ENCODE results near the gene DNTT.

DNTT gene

DNA sequence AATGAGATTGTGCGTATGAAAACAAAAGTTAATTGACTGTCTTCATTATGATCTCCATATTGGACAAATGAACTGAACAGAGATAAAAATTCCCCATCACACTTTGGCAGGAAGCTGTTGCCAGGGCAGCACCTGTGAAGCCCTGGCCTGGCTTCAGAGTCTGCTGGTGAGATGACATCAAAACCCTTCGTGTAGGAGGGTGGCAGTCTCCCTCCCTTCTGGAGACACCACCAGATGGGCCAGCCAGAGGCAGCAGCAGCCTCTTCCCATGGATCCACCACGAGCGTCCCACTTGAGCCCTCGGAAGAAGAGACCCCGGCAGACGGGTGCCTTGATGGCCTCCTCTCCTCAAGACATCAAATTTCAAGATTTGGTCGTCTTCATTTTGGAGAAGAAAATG lies at the start of gene DNTT:
DNTT (plus strand) TSS at position 205 of the 400 bp plus-strand sequence; CDS start at position 269, 64 bp downstream.
- DNase-seq = no peak

DNA sequence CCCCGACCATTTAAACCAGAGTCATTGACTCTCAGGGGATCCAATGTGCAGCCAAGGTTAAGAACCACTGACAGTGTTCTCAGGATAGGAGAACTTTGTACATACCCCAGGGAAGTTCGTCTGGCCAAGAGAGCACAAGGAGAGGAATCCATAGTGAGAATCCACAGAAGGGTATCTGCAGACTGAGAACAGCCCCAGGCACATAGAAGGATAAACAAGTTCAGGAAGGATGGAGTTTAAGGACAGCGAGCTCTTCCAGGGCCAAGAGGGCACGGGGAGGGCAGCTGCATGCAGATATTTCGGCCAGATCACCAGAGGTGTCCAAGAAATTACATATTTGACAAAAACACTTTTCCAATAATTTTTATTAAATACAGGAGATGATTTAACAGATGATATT lies 49.3 kb upstream of the DNTT start:
- no peak for DNase-seq

DNA sequence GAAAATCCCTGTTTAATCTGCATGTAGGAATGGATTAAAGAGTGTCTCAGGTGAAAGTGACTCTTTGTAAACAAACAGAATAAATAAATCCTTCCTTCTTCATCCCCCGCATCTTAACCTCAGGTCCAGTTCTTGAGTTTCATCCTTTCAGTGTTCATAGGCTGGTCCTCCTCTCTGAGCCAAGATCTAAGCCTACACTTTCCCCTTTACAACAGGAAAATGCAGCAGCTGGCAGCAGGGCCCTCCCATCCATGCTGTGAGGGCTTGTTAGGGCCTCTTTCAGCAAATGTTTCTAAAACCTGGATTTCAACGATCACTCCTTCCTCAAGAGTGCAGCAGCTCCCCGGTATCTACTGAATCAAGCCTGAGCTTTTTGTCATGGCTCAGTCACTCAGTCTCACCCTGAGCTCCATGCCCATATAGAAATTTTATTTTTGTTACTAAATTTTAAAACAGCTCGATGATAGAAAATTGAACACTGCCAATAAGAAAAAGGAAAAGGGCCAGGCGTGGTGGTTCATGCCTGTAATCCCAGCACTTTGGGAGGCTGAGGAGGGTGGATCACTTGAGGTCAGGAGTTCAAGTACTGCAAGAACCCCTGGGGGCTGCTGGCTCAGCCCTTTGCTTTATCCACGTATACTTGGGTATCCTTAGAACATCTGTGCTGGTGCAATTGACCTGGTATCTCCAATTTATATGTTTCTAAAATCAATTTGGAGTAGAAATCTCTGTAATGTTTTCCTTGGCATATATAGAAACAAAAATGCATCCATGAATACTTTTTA lies 48.5 kb upstream of the DNTT start:
- DNase-seq = no peak

DNA sequence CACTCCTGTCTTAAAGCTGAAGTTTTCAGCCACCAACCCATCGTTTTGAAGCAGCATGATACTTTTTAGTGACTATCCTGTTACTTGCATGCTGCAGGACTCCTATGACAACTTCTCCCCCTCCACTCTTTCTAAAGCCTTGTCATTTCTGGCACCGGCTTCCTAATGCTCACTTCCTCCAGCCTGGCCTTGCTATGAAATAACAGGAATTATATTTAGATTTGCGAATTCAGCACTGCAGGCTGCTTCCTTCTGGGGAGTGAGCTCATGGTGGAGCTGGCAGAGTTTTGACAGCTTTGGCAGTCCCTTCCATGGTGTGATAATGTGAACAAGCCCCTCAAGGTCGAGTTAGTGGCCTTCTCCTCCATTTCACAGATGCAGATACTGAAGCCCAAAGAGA lies 46.3 kb upstream of the DNTT start:
- DNase-seq = no peak

DNA sequence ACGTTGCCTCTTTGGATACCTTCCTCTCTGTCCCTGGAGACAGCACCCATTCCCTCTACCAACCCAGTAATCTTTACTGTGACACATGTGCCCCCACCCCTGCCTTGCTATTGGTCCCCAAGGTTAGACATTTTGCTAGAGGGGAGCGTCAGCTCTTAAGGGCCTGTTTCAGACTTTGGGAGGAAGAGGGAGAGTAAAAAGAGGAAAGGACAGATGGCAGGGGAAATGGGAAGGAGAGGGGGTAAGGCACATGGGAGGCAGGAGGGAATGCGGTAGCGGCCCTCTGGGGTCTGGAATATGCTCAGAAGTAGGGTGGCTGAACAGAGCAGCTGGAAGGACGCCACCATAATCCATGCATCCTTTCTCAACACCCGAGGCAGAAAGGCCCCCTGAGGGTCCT lies 45.1 kb upstream of the DNTT start:
- no peak for DNase-seq

DNA sequence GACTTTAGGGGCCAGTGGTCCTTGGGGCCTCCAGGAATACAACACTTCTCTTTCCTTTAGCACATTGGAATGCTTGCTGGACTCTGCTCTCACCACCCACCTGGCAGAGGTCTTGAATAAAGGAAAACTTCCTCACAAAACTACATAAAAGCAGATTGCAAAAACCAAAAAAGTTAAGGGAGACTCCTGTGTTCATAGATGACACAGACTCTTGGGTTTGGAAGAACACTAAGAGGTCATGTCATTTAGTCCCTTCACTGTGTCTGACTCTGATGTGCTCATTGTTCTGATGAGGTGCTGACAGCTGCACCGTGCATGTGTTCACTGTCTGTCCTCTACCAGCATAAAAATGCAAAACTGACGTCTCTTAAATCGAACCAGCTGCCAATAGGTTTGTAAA lies 44.2 kb upstream of the DNTT start:
- no peak for DNase-seq

DNA sequence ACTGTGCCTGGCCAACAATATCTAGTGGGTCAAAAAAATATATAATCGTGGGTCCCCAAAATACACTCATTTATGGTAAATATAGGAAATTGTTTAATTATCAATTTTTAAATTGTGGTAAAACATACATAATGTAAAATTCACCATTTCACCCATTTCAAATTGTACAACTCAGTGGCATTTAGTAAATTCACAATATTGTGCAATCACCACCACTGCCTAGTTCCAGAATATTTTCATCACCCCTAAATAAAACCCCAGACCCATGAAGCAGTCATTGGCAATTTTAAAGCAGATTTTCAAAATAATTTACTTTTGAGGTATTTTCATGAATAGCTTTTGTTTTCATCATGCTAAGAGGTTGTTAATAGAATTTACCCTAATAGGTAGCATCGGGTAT lies 43.1 kb upstream of the DNTT start:
- no peak for DNase-seq

DNA sequence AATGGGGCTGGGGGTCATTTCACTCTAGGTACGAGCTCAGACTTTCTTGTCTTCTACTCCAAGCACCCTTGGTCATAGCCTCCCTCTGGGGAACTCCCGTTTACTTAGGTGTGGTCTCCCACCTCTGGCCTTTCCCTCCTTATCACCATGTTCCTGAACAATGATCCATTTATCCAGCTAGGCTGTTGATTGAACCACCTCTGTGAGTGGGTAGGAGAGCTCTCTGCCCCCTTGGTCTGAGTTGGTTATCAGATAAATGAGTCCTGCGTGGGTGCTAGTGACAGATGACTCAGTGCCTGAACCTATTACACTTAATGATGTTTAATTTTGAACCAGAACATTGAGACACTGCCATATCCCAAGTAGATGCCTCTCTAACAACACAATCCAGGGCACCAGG lies 42.3 kb upstream of the DNTT start:
- DNase-seq = no peak

DNA sequence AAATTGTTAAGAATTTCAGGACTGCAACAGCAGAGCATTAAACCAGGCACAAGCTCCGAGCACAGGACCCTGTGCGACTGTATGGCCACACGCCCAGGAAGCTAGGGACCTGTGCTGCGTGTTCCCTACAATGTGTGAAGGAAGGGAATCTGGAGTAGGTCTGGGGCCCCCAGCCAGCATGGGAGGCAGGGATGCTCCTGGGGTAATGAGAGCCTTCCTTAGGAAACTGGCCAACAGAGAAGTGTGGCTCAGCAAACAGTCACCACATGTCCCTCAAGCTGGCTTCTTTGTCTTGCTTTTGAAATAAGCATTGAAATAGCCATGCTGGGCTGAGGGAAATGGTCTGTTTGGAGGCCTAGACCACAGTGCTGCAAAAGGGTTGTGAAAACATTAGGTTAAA lies 41.1 kb upstream of the DNTT start:
- no peak for DNase-seq

DNA sequence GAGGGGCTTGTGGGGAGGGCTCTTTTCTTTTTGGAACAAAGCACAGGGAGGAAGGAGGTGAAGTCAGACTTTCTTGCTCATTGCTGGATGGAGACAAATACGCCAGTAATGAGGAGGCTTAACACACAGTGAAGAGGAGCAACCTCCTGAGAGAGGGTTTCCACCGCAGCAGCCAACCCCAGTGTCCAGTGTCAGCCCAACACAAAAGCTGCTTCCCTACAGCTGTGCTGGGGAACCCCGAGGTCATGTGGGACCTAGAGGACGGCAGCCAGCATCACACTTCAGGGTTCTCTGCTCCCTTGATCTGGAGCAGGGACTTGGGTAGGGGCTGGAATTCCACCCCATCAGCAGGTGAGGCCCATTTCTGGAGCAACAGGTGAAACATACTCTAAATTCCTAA lies 40.6 kb upstream of the DNTT start:
- no peak for DNase-seq

DNA sequence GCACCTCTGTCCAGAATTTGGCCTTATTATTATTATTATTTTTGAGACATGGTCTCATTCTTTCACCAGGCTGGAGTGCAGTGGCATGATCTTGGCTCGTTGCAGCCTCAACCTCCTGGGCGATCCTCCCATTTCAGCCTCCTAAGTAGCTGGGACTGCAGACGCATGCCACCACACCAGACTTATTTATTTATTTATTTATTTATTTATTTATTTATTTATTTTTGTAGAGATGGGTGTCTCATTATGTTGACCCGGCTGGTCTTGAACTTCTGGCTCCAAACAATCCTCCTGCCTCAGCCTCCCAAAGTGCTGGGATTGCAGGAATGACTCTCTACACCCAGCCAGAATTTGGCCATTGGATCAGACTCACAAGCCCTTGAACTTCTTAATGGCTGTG lies 39.3 kb upstream of the DNTT start:
- no peak for DNase-seq

DNA sequence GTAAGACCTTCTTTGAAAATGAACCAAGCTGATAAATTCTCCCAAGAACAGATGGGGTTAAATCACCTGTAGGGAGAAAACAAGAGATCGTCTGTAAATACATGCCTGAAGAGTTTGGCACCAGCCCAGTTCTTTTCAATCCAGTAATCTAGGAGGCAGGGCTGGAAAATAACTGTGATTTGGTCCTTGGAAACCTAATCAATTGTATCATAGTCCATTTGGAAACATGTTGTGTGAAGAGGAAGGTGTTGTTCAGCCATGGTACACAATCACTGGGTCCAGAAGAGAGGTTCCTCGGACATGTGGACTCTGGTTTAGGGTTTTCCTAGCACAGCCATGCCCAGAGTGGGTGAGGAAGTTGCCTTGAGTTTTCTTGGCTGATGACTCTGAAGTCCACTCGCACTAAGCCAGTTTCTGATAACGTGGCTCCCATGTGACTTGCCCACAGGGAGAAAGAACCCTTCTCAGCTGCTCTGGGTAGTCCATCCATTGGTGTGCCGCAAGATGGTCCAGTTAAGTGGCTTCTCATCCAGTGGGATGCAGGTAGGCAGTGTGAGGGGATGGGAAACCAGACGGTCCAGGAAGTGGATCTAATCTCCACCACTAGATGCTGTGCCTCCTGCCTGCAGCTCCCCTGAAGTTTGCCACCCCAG lies 38.0 kb upstream of the DNTT start:
- no peak for DNase-seq

DNA sequence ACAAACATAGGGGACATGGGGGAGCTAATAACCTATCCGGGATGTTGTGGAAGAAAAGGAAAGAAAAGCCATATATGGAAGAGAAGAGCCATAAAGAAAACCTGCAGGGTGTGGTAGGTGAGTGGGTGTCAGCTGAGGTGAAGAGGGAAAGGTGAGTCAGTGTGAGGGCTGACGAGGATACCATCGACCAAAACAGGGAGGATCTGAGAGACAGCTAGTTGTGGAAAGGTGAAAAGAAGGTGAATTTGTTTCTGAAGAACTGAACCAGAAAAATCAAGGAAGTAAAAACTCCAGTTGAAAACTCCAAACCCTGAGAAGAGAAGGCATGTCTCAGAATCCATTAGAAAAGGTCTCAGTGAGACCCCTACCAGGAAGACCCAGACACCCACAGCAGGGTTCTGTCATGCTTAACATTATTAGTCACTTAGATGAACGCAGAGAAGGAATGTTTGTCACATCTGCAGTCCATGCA lies 37.0 kb upstream of the DNTT start:
- no peak for DNase-seq

DNA sequence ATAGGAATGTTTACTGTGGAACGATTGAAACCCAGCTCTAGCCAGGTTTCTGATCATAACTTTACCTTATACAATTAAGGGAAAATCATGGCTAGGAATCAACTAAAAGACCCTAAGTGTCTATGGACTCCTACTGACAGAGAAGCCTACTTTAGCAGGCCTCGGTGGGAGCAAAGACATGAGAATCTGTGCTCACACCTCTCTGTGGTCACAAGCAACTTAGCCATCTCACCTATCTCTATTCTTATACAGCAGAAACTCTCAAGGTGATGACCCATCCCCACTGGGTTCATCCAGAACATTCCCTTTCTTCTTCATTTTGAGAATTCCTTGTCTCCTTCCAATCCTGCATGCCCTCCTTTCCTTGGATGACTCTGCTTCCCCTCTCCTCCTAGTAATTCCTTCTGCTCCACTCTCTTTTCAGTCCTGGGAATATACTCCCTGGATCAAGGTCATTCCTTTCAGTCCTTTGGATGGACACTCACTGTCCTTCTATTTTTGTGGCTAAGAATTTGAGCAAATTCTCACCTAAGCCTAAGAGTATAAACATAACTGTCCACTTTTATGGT lies 35.8 kb upstream of the DNTT start:
- DNase-seq = no peak

DNA sequence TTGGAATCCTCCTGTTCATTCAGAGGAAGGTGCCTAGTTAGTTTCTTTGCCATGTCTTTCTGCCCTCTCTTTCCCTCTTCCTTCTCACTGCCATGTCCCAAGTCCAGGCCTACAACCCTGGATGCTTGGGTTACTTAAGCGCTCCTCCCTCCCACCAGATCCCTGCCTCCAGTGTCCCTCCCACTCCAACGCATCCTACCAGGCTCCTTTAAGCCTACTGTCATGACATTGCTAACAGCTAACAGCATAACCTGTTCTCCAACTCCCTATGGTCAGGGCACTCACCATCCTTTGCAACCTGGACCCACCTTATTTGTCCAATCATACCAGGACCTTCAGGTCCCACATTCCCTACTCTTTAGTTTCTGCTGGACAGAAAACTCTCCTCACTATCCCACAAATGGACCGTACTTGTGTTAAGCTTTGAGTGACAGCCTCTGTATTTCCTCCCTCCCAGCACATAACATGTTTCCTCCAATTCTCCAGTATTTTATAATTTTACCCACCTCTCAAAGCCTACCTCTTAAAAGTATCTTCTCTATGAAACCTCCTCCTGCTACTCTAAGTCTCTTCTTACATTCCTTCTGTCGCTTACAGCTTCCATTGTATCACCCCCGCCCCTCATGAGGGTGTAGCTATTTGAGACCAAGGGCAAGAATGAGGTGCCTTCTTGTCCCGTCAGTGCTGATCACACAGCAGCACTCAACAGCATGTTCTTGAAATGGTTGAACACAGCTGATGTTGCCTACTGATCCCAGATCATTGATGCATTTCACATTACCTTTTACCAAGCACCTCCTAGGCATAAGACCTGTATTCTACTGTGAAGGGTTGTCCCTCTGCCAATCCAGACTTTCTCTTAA lies 34.6 kb upstream of the DNTT start:
- no peak for DNase-seq

DNA sequence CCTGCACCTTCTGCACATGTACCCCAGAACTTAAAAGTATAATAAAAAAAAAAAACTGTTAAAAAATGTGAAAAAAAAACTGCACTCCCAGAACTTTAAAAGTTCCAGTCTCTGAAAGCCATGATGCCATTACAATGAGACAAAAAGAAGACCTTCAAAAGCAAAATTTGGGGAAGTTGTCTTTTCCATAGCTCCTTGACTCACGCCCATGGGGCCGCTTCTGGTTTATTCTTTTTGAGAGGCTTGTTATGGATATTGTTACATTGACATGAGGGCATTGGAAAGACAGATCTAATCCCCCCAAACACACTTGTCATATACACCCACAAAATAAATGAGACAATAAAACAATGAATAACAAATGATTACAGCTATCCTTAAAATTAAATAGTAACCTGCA lies 33.7 kb upstream of the DNTT start:
- no peak for DNase-seq

DNA sequence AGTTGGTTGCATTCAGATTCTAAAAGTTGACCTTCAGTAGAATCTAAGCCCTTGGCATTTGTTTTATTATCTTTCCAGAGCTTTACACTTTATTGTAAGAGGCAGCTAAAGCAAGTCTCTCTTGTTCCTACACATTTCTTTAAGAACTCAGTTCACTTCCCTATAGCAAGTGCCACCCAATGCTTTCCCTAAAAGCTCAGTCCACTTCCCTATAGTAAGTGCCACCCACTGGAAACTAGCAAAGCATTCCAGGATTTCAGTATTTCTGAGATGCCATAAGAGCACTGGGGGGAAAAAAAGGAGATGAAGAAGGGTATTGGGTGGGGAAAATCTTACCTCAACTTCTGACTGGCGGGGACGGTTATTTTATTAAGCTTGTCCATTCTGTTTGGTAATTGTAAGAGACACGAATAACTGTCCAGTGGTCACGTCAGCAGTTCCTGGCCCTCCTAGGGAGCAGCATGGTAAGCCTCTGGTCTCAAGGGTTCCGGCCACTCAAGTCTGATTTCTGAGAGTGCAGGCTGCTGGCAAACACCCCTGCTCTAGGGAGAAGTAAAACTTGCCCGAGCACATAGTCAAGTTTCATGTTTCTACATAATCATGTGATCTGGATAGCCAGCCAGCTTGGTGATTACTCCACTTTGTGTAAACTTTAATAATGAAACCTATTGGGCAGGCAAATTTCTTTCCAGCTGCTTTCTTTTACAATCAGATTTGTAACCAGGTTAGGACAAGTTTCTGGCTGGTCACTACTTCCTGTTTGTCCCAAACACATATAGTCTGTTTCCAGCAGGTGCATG lies 33.0 kb upstream of the DNTT start, which contains the start of gene BLNK:
BLNK (minus strand) TSS at position 554 of the 800 bp plus-strand sequence; CDS start at position 383, 171 bp downstream.
- no peak for DNase-seq

DNA sequence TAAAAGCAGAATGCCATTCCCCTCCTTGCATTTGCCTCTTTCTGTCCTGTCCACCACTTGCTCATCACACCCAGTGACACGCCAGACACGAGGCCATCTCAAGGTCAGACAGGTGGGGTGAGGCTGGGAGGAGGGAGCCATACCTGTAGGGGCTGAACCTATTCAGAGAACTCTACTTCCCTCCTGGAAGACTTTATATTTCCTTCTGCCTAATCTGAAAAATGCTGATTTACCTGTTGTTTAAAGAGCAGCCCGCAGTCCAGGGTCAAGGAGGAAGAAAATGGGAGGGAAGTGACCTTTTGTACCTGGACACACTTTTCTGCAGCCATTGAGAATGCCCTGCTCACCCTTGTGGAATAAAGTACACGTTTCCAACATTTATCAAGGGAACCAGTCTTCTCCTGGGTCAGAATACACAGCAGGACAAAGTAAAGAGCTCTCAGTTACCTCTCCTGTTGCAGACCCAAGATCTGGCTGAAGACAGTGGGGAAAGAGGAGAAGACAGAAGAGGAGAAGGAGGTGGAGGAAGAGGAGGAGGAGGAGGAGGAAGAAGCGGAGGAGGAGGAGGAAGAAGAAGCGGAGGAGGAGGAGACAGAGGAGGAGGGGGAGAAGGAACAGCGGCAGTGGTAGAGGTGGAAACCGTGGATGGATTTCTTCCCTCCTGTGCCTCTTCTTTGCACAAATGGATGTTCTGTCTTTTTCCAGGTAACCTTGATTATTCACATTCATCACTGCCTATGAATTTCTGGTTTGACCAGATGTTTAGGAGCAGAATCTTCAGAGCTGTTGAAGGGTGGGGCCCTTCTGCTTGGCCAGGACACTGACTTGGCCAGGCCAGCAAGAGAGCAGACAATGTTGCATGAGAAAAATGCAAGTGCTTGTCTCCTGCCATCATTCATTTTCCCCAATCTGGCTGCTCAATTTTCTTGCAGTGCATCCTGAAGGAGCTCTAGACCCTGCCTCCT lies 31.6 kb upstream of the DNTT start:
- DNase-seq = no peak

DNA sequence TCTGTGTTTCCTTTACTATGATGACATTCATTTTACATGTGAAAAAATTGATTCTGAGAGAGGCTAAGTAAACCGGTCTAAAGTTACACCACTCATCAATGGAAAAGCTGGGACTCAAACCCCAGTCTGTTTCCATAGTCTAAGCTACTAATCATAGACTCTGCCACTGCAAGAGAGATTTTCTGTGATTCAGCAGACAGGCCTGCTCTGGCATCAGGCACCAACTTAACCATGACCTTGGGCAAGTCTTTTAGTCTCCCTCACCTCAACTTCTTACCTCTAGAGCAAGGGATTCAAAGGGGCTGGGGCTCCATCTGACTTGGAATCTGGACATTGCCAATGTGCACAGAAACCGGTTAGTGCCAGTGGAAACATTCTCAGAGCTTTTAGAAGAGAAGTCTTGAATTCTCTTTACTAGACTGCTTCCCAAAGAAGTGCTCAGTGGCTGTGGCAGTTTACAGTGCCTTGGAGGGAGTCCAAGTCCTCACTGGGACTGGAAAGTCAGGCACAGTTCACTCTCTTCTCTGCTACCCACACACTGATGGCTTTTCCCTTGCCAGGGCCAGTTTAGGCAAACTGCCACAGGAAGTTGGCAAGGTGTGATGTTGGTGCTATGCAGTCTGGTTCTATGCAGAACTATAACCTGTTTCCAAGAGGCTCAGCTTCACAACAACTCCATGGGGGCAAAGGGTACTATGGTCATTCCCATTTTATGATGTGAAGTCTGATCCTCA lies 28.4 kb upstream of the DNTT start:
- no peak for DNase-seq

DNA sequence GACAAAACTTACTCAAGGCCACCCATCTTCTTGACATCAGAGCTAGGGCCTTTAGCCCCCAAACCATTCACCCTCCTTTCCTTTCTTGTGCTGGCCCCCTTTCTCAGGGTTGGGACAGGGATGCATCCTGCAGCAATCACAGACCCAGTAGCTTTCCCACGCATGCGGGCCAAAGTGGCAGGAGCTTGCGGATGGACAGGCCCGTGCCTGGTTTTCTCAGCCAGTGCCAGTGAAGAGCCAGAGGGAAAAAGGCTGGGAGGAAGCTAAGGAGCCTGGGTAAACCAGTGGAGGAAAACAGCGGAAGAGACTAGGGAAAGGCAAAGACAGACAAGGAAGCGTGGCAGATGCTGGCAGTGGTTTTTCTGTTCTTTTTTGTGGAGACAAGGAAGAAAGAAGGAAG lies 27.8 kb upstream of the DNTT start:
- DNase-seq = no peak
